Esophagus (tissue), 2 donors: Measurements from ENCODE around the gene COMMD9. TPM values are rescaled to one million over a fixed set of nuclear protein-coding genes. Genes with fewer than 3 reads are reported as not detected.

ENCODE experiments used
- H3K27ac ChIP-seq, 2 donors: one replicate each; pipeline ENCODE4 v1.5.1; 2013; ENCODE audit warnings: low read depth in 2 of 2, mild to moderate bottlenecking in 2 of 2, inconsistent platforms in 1 of 2, low read length in 1 of 2, moderate library complexity in 1 of 2
- H3K27me3 ChIP-seq, 2 donors: one replicate each; pipeline ENCODE4 v1.6.1; 2013; ENCODE audit warnings: low read length in 2 of 2, control low read depth in 1 of 2, mild to moderate bottlenecking in 1 of 2; ENCODE audit not compliant: insufficient read depth in 2 of 2, control insufficient read depth in 1 of 2
- H3K36me3 ChIP-seq, 2 donors: one replicate each; pipeline ENCODE4 v1.6.1; 2013; ENCODE audit warnings: low read length in 1 of 2; ENCODE audit not compliant: control insufficient read depth in 2 of 2, insufficient read depth in 2 of 2
- H3K4me1 ChIP-seq, 2 donors: one replicate each; pipeline ENCODE4 v1.6.1; 2013; ENCODE audit warnings: low read length in 1 of 2; ENCODE audit not compliant: control insufficient read depth in 2 of 2, insufficient read depth in 2 of 2
- H3K4me3 ChIP-seq, 2 donors: one replicate each; pipeline ENCODE4 v1.5.1; 2013; ENCODE audit warnings: low read length in 2 of 2, mild to moderate bottlenecking in 2 of 2, low read depth in 1 of 2, moderate library complexity in 1 of 2
- H3K9me3 ChIP-seq, 2 donors: one replicate each; pipeline ENCODE4 v1.6.1; 2013; ENCODE audit warnings: mild to moderate bottlenecking in 2 of 2, low read depth in 1 of 2, low read length in 1 of 2, moderate library complexity in 1 of 2; ENCODE audit not compliant: control insufficient read depth in 2 of 2, insufficient read depth in 1 of 2
- WGBS, 2 donors: extraction: QIAGEN DNeasy Blood & Tissue Kit; methylation state at CpG; one replicate each; pipeline ENCODE4 v1.1.7; 2013; 5-methylcytosine and 5-hydroxymethylcytosine counted together
- polyA plus RNA-seq, 2 donors: library from polyadenylated mRNA; stranded (reverse); fragments of 200-250 nt; gene quantifications; one replicate each; pipeline ENCODE4 v1.2.3, GENCODE V29; 2013
- donor health status: healthy with polysubstance abuse.
- donor health status: Bipolar disorder and iron deficiency.

COMMD9 gene
- polyA plus RNA-seq, 2 donors = 21.0 to 33.5 TPM

DNA sequence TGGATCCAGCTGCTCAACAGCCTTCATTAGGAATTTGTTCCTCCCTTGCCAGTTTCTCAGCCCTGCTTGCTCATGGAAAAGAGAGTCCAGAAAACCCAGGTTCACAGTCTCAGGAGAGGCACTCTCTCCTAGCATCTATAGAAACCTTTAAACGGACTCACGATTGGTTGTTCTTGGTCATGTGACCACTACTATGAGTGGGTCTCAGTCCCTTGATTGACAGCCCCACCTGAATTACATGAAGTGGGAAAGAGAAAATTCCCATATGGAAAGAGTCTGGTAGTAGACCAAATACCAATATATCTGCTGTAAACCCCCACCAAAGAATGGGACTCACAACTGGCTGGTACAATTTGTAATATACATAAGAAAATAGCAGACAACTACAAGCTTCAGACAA is 54.4 kb downstream of the COMMD9 start:
- no peaks in the 10 kb centered on the region for H3K27me3 ChIP-seq

DNA sequence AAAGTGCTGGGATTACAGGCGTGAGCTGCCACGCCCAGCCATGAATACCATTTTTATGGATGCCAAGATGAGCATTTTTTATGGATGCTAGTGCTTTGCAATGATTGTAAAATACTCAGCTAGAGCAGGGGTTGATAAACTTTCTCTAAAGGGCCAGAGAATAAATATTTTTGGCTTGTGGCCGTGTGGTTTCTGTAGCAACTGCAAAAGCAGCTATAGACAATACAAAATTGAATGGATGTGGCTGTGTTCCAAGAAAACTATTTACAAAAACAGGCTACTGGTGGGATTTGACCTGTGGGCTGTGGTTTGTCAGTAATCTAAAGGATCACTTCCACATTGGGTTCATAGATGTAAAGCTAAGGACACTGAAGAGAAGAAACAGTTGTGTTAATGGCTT is 56.0 kb downstream of the COMMD9 start:
- peaks cover 2% of the 10 kb centered on the region in 2 donors for H3K4me1 ChIP-seq
- H3K4me3 ChIP-seq = no peak overlapping the region
- no peaks in the 10 kb centered on the region for H3K9me3 ChIP-seq
- no peaks in the 10 kb centered on the region for H3K36me3 ChIP-seq
- 54 to 60% methylated on average over 3 of the region's 3 CpGs for WGBS, 2 donors
- no peaks in the 10 kb centered on the region for H3K27me3 ChIP-seq
- H3K27ac ChIP-seq = no peak overlapping the region

More for the DNA sequence above, 54.4 kb downstream of the COMMD9 start:
- peaks cover 0 to 3% of the 10 kb centered on the region in 2 donors for H3K9me3 ChIP-seq
- H3K4me1 ChIP-seq = peaks cover 2% of the 10 kb centered on the region in 2 donors
- no peak overlapping the region for H3K27ac ChIP-seq
- WGBS, 2 donors = 97 to 98% methylated on average over 2 of the region's 2 CpGs
- no peaks in the 10 kb centered on the region for H3K36me3 ChIP-seq
- H3K4me3 ChIP-seq = no peak overlapping the region

DNA sequence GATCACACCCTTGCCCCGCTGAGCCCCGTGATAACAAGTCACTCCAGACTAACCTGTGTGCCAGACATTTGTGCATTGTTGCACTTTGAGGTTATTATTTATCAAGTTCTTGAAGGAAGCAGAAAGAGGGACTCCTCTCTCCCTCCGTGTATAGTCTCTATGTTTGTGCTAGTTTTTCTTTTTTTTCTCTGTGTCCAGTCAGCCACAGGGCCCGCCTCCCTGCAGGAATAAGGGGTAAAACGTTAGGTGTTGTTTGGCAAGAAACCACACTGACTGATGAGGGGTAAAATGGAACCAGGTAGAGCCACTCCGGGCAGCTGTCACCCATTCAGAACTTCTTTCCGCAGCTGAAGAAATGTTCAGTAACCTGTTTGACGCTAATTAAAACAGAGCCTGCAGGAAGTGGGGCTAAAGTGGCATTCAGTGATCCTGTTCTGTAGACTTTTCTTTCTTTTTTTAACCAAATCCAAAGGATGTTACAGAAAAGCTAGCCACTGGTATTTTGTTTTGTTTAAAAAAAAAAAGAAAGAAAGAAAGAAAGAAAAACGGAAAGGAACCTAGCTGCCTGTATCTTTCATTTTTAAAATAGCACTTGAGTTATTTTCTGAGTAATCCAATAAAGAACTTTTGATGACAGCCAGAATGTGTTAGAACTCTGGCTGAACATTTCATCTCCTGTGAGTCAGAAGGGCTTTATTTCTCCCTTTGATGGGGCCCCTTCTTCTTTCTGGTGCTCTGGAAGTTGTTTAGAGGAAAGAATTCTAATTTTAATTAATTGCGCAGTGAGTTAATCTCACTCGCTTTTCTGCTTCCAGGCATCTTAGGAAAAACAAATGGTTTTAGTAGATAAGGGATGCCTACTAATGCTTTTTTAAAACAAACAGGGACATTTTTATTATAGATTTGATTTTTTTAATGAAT is 58.2 kb downstream of the COMMD9 start:
- H3K27me3 ChIP-seq = no peaks in the 10 kb centered on the region
- H3K4me1 ChIP-seq = peaks cover 2% of the 10 kb centered on the region in 2 donors
- peak overlapping the region in 1 of 2 donors; percentile 43 for H3K27ac ChIP-seq
- H3K36me3 ChIP-seq = peaks cover 0 to 8% of the 10 kb centered on the region in 2 donors
- WGBS, 2 donors = 57 to 62% methylated on average over 11 of the region's 11 CpGs
- no peak overlapping the region for H3K4me3 ChIP-seq
- H3K9me3 ChIP-seq = no peaks in the 10 kb centered on the region

DNA sequence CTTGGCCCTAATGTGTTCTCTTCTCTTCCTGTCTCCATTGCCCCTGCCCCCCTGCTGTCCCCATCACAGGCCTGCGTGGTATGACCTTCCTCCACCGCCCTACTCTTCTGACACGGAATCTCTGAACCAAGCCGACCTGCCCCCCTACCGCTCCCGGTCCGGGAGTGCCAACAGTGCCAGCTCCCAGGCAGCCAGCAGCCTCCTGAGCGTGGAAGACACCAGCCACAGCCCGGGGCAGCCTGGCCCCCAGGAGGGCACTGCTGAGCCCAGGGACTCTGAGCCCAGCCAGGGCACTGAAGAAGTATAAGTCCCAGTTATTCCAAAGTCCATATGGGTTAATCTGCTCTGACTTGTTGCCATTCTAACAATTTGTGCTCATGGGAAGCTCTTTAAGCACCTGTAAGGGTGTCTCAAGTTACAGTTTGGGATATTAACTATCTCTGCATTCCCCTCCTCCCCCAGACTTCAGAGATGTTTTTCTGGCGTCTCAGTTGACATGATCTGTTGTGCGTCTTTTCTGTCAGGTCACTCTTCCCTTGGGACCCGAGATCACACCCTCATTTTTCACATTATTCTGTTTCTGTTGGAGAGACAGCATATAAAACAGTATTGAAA is 60.0 kb downstream of the COMMD9 start:
- Histone ChIP-seq H3K27ac (no peak overlapping the region), H3K36me3 (peaks cover 0 to 8% of the 10 kb centered on the region in 2 donors), H3K4me1 (peaks cover 2% of the 10 kb centered on the region in 2 donors), H3K4me3 (no peak overlapping the region), H3K9me3 (no peaks in the 10 kb centered on the region), H3K27me3 (no peaks in the 10 kb centered on the region)
- 91% methylated on average over 12 of the region's 12 CpGs for WGBS, 2 donors

DNA sequence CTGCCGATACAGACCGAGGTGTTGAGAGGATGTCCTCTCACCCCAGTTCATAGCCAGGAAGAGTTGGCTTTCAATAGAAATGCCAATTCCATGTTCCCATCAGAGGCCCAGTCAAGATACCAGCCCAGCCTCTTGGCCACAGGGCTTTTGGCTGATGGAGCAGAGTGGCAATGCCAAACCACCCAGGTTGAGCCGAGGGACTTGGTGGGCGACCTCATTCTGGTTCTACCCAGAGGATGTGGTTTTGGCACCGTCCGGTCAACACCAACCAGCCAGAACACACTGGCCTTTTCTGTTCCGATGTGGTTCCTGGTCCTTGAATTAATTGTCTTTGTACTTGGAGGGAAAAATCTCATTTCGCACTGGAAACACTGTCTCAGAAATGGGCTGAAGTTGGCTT is 60.5 kb downstream of the COMMD9 start:
- Histone ChIP-seq H3K4me1 (peaks cover 2% of the 10 kb centered on the region in 2 donors), H3K9me3 (no peaks in the 10 kb centered on the region), H3K27ac (no peak overlapping the region), H3K27me3 (no peaks in the 10 kb centered on the region), H3K36me3 (peaks cover 0 to 8% of the 10 kb centered on the region in 2 donors), H3K4me3 (no peak overlapping the region)
- 89 to 95% methylated on average over 8 of the region's 8 CpGs for WGBS, 2 donors

DNA sequence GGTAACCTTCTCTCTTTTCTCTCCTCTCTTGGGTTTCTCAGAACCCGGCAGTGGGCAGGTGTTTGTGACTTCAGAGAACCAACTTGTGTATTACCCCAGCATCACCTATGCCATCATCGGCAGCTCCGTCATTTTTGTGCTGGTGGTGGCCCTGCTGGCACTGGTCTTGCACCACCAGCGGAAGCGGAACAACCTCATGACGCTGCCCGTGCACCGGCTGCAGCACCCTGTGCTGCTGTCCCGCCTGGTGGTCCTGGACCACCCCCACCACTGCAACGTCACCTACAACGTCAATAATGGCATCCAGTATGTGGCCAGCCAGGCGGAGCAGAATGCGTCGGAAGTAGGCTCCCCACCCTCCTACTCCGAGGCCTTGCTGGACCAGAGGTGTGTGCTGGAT is 62.2 kb downstream of the COMMD9 start:
- Histone ChIP-seq H3K4me3 (no peak overlapping the region), H3K9me3 (no peaks in the 10 kb centered on the region), H3K27ac (no peak overlapping the region), H3K4me1 (peaks cover 2% of the 10 kb centered on the region in 2 donors), H3K27me3 (no peaks in the 10 kb centered on the region), H3K36me3 (peaks cover 0 to 8% of the 10 kb centered on the region in 2 donors)
- 95 to 97% methylated on average over 15 of the region's 15 CpGs for WGBS, 2 donors

DNA sequence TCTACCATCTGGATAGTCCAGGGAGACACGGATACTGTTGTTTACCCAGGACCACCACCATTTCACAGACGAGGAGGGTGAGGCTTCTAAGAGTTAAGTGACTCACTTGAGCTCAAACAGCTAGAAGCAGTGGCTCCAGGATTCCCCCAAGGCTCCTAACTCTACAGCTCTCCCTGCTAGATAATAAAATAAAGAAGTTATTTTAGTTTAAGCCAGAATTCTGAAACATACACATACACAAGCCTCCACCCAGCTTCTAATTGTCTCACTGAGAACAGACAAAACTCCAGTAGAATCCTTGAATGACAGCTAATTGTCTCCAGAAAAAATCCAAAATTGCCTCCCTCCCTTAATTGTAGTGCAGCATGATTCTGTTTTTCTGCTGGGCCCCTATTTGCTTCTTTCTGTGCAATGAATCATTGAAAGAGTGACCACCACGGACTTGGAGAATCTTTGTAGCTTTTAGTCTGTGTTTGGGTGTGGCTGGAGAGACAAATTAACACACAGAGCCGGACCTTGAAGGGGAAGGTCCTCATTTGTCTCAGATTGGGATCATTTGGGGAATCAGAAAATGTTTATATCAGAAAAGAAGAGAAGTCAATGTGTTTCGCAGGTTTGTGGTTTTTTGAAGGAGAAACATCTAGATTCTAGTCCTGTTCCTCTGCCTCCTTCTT is 64.9 kb downstream of the COMMD9 start:
- H3K4me1 ChIP-seq = no peaks in the 10 kb centered on the region
- H3K36me3 ChIP-seq = peaks cover 0 to 8% of the 10 kb centered on the region in 2 donors
- no peak overlapping the region for H3K4me3 ChIP-seq
- H3K9me3 ChIP-seq = no peaks in the 10 kb centered on the region
- H3K27me3 ChIP-seq = no peaks in the 10 kb centered on the region
- H3K27ac ChIP-seq = no peak overlapping the region
- 64 to 71% methylated on average over 5 of the region's 5 CpGs for WGBS, 2 donors

DNA sequence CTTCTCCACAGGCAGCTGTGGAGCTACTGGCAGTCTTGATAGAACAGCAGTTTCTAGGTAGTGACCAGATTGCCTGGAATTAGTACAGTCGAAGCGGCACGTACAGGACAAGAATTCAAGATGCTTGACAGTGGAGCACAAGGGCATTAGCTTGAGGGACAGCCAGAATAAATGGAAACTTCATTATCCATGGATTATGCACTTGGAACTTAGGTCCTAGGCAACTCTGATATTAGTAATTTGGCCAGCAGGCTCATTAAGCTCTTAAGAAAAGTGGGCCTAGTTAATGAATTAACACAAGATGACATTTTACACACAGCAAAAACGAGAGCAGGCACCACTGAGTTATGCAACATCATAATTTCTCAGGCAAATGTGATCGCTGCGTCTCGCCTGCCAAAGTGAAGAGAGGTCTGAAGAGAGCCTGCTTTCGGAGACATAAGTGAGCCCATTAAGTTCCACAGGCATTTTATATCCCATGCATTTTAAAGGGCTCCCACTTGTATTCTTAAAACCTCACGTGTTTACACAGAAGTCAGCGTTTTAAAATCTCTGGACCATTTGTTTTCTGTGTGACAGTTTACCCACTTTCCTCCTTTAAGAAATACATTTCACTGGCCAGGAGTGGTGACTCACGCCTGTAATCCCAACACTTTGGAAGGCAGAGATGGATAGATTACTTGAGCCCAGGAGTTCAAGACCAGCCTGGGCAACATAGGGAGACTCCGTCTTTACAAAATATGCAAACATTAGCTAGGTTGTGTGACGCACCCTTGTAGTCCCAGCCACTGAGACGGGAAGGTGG is 66.2 kb downstream of the COMMD9 start:
- no peak overlapping the region for H3K4me3 ChIP-seq
- no peaks in the 10 kb centered on the region for H3K9me3 ChIP-seq
- H3K27ac ChIP-seq = no peak overlapping the region
- H3K4me1 ChIP-seq = no peaks in the 10 kb centered on the region
- H3K36me3 ChIP-seq = peaks cover 0 to 8% of the 10 kb centered on the region in 2 donors
- WGBS, 2 donors = 66 to 70% methylated on average over 14 of the region's 14 CpGs
- no peaks in the 10 kb centered on the region for H3K27me3 ChIP-seq
